Fibroblast of skin of right biceps (primary cell): Measurements from ENCODE around the gene GALNT9.
"Not testable (repeated sequence)": the region's sequence is repeated elsewhere in the genome, so short reads cannot be mapped to it uniquely, and the experiment has no call there.

ENCODE experiments used
- DNase-seq: peaks from one replicate; pipeline ENCODE4 v3.0.0-alpha.2; 2013

The GALNT9 gene

DNA sequence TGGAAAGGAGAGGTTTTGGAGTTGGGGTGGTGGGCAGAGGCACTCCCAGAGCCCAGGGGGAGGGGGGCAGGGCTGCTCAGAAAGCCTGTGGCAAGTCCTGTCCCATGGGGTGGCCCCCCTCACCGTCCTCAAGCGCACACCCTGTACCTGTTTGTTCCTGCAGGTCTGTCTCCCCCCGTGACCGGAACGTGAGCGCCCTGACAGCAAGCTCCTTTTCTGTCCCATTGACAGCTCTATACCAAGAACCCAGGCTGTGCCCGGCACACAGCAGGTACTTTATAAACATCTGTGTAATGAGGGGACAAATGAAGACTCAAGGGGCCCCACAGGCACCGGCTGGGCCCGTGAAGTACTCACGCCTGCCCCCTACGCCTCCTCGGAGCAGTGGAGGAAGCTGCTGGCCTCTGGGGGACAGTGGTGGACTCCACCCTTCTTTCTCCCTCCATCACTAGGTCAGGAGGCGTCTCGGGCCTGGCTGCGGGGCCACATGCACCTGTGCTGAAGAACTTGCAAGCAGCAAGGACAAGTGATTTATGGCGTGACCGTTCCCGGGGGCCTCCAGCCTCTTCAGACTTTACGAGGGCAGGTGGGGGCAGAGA, 65.8 kb downstream of the GALNT9 start:
- DNase-seq = no peak

DNA sequence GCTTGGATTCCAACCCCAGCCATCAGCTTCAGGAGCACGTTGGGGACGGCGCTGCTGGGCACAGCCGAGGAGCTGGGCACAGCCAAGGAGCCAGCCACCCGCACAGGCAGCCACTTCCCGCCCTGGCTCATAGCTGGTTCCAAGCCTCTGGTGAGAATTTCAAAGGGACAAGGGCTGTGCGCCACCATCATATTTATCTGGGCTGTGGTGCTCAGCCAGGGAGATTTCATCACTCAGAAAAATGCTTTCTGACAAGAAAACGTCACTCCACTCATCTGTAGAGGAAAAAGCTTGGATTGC, 66.4 kb downstream of the GALNT9 start:
- DNase-seq = no peak

DNA sequence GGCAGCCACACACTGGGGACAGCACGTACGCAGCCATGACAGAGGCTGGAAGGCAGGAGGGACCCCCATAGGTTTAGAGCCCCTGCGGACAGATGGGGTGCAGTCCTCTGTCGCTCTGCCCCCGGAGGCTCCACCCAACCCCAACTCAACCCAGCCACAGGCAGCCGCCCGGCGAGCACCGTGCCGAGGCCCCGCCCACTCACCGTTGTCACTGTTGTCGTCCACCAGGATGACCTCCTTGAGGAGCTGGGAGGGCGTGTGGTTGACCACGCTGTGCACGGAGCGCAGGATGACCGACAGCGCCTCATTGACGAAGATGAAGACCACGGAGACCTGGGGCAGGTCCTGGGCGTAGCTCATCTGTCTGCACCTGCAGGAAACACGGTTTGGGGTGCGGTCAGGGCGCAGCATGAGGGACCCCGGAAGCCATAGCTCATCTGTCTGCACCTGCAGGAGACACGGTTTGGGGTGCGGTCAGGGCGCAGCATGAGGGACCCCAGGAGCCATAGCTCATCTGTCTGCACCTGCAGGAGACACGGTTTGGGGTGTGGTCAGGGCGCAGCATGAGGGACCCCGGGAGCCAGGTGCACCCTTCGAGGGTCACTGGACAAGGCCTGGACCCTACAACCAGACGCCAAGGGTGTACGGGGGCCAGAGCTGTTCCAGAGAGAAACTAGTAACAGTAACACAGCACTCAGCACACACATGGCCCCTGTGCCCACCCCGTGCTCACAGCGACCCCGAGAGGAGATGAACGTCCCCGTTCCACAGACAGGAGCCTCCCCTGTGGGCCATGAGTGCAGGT, 66.9 kb downstream of the GALNT9 start:
- DNase-seq = no peak

DNA sequence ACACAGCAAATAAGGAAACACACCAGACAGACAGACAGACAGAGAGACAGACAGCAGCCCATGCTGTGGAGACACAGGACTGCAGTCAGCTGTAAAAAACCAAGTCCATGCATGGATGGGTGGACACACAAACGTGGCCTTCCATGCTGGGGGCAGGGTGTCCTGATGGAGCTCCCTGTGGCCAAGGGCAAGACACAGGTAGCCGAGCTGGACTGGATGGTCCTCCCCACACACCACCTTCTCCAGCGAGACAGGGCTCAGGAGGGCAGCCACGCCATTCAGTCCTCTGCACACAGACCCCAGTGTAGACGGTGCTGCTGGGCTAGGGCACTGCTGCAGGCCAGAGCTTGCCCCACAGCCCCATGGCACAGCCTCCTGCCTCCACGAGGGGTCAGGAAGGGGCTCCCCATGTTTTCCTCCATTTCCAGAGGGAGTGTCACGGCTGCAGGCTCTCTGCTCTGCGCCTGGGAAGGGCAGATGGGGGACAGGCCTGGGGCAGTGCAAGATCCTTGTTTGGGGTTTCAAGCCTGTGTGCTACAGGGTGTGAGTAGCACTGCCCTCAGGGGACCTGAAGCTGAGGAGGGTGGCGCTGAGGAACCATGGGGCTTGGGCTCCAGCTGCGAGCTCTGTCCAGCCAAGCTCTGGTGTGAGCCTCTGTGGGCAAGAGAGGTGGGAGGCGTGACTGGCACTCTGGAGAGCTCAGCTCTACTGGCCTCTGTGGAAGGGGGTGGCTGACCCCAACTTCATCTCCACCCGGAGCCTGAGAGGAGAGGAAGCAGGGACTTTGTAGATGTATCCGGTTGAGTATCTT, 67.9 kb downstream of the GALNT9 start:
- no peak for DNase-seq

DNA sequence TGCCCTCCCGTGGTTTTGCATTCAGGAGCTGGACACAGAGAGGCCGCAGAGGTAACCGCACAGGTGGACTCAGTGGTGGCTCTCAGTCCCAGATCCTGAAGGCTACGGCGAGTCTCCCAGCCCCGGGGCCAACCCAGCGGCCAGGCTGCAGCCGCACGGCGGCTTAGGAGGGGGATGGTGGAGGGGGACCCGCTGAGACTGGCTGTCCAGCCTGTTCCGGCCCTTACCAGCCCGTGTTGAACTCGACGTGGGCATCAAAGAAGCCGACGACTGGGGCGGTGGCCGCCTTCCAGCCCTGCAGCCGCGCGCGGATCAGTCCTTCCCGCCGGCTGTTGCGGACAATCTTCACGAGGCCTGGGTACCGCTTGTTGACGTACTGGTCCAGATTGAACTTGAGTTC, 68.7 kb downstream of the GALNT9 start:
- DNase-seq = no peak

DNA sequence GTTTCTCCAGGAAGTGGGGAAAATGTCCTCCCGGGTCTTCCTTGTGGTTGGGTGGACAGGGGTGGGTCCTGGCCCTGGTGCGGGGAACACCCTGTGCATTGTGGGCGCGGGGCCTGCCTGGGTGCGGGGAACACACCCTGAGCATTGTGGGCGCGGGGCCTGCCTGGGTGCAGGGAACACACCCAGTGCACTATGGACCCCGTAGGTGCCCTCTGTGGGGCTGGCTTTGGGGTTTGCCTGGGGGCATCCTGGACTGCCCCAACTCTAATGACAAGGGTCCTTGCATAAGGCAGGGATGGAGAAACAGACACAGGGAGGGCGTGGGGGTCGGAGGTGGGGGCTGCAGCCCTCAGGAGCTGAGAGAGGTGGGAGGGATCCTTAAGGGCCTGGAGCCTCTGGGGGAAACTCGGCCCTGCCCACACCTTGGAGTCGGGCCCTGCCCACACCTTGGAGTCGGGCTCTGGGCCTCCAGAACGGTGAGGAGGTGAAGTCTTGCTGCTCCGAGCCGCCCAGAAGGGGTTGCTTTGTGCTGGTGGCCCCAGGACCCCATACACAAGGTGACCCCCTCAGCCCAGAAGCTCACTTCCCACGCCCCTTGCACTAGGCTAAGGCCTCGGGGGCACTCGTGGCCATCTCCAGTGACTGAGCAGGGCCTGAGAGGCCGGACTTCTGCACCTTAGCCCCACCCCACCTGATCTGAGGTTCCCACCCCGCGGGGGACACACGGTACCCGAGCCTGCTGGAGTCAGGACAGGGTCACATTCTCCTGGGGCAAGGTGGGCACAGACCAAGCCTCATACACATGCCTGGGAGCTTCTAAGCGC, 69.3 kb downstream of the GALNT9 start:
- DNase-seq = no peak

DNA sequence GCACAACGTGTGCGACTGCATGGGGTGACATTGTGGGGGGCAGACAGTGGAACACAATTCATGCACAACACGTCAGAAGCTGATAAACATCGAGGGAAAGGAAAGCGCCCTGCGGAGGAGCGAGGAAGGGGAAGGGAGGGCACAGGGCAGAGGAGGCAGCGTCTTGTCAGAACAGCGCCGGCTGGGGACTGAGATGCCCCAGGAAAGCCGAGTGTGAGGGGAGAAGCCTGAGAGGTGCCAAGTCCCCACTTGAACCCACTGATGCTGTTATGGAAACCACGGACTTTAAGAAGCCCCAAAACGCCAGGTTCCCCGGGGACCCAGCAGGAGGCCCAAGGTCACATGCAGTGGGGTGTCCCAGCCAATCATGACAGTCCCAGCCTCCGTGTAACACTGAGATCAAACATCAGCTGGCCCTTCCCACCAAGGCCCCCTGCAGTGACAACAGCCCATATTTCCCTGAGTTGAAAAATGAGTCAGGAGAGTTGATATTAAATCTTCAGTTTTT, 70.0 kb downstream of the GALNT9 start:
- DNase-seq = peak; percentile 39

DNA sequence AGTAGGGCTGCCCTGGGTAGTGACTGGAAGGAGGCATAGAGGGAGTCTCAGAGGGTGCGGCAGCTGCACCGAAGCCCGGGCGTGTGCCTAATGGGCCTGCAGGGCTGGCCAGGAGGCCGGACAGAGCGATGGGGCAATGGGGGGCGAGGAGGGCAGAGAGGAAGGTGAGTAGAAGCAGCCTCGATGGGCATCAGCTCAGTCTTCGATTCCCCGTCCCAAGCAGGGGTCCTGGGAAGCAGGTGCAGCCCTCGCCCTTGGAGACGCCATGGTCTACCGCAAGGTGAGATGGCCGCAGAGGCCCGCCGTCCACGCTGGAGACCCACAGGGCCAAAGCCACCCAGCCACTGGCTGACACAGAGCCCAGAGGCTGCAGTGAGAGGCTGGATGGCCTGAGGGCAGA, 70.8 kb downstream of the GALNT9 start:
- DNase-seq = no peak

DNA sequence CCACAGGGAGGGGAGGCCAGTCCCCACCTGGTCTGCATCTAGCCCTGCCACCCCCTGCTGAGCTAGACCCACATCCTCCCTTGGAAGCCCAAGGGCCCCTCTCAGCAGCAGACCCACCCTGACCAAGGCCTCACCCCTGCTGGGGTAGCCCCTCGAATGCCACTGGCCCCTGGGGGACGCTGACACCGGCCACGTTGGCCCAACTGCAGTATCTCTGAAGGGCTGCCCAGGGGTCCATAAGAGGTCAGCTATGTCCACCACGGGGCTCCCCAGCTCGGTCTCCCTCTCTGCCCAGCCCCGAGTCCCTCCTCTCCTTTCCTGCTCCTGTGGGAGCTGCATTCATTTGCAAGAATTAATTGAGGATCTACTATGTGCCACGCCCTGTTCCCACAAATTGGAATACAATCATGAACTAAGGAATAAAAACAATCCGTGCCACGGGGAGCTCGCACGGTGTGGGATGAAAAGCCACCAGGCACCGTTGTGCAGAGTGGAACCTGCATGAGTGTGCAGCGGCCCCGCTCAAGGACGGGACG, 71.4 kb downstream of the GALNT9 start:
- DNase-seq = no peak

DNA sequence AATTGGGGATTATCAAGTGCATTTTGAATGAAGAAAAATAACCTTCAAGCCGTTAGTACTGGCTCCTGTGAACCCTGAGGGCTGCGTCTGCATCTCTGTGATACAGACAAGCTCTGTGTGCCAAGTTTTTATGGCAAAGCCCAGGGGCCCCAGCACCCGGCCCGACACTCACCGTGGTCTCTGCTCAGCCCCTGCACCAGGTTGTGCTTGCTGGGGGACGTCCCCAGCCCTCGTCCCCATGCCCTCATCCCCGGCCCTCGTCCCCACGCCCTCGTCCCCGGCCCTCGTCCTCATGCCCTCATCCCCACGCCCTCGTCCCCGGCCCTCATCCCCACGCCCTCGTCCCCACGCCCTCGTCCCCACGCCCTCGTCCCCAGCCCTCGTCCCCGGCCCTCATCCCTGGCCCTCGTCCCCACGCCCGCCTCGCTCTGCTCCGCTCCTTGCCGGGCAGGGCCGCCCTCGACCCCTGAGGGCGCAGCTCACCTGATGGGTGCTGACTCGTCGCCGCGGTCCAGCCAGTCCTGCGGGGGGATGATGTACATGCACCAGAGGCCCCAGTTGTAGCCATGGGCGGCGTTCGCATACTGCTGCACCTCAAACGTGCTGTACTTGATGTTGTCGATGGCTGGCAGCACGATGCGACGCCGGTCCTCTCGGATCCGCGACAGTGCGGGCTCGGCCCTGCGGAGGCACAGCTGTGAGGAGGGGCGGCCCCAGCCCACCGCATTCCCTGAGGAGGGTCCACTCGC, 72.0 kb downstream of the GALNT9 start:
- no peak for DNase-seq

DNA sequence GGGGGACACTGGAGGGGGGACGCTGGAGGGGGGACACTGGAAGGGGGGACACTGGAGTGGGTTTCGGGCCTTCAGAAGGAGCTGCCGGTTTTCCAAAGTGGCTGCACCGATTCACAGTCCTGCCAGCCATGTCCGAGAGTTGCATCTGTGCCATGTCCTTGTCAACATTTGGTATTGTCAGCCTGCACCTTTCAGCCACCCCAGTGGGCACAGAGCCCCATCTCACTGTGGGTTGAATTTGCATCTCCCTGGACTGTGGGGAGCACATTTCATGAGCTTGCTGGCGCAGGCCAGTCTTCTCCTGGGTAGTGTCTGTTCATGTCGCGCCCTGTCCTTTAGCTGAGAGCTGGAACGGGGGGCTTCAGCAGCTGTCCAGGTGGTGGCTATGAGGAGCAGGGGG, 72.7 kb downstream of the GALNT9 start:
- no peak for DNase-seq

DNA sequence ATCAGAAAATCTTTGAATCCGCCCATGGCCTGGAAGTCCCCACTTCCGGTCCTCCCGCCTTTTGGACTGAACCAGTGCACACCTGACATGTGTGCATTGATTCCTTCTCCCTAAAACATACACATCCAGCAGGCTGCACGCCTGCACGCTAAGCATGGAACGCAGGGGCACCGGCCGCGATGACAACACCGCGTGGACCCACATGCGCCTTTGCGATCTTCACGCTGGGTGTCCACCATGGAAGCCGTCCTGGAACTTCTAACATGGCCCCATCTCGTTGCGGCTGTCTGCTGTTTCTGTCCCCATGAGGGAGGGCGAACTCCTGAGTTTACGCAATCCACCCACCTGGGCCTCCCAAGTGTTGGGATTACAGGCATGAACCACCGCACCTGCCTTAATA, 73.7 kb downstream of the GALNT9 start:
- DNase-seq = no peak

DNA sequence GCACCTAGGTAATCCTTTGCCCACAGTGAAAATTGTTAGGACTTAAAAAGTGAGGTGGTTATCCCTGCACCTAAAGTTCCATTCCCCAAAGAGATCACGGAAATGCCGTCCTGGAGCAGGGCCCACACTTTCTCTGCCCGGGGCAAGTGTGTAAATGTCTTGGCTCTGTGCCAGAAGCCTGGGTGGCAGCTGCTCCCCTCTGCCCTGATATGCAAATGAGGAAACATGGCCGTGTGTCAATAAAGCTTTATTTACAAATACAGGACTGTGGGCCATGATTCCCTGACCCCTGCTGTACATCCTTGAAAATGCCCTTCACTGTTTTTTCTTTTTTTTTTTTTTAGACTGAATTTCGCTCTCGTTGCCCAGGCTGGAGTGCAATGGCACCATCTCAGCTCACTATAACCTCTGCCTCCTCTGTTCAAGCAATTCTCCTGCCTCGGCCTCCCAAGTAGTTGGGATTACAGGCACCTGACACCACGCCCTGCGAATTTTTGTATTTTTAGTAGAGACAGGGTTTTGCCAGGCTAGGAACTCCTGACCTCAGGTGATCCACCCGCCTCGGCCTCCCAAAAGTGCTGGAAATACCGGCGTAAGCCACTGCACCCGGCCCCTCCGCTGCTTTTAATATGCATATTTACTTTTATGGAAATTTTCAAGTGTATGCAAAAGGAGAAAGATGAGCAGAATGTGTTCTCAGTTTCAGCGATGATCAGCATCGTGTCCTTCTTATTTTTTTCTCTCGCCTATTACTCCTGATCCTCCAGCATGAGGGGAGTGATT, 75.5 kb downstream of the GALNT9 start:
- DNase-seq = no peak

DNA sequence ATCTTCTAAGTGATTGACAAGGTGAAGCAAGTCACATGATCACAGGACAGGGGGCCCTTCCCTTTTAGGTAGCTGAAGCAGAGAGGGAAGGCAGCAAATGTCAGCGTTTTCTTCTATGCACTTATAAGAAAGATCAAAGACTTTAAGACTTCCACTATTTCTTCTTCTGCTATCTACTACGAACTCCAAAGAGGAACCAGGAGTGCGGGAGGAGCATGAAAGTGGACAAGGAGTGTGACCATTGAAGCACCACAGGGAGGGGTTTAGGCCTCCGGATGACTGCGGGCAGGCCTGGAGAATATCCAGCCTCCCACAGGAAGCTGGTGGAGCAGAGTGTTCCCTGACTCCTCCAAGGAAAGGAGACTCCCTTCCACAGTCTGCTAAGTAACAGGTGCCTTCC, 76.4 kb downstream of the GALNT9 start:
- not testable (repeated sequence) for DNase-seq

DNA sequence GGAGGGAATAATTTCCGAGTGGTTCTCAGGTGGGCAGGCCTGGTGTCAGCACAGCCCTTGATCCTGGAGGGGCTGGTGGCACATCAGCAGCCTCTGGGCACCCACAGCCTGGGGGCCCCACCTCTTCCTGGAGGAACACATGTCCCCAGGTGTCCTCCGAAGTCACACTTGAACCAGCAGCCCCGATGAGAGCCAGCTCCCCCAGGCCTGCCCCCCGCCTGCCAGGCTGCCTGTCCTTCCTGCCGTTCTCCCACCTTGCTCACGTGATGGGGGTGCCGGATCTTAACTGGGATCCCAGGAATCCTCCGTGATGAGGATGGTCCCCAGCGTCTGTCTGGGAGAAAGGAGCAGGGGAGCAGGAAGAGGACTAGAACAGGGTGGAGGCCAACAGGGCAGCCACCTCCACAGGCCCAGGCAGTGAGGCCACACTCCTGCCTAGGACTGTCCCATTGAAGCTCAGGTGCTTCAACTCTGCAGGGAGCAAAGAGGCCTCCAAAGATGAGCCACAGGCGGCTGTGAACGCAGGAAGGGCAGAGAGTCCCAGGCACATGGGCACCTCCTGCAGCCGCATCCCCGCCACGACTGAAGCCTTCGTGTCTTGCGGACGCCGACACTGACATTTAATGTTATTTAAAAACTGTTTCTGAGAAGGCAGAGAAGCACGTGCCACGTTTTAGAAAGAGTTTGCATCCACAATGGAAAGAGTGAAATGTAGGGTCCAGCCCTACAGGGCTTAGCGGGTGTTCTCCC, 77.5 kb downstream of the GALNT9 start:
- no peak for DNase-seq

DNA sequence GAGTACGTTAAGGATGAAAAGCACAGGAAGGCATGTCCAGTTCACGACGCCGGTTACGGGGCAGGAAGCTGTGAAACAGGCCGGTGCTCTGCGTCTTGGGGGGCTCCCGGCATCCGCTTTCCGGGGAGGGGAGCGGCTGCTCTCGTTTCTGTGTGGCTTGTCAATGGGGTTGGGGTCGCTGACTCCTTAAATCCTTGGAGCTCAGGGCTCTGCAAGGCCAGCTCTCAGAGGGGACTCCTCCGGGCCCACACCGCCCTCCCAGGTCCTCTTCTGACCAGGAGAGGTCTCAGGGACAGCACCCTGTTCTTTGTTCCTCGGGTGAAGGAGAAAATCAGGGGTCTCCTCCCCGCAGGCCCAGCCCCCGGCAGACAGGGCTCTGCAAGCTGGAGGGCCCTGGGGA, 78.1 kb downstream of the GALNT9 start:
- DNase-seq = no peak

DNA sequence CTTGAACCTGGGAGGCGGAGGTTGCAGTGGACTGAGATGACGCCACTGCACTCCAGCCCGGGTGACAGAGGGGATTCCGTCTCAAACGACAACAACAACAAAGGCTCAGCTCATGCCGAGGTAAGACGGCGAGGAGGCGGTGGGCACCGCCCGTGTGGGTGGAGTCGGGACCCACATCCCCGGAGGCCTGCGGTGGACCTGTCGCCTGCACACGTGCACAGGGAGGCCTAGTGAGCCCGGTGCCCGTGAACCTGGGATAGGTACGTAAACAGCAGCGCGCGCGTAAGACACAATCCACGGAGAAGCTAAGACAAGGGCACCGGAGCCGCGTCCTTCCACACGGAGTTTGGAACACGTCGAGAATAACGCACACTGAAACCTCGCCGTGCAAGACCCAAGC, 78.7 kb downstream of the GALNT9 start:
- no peak for DNase-seq

DNA sequence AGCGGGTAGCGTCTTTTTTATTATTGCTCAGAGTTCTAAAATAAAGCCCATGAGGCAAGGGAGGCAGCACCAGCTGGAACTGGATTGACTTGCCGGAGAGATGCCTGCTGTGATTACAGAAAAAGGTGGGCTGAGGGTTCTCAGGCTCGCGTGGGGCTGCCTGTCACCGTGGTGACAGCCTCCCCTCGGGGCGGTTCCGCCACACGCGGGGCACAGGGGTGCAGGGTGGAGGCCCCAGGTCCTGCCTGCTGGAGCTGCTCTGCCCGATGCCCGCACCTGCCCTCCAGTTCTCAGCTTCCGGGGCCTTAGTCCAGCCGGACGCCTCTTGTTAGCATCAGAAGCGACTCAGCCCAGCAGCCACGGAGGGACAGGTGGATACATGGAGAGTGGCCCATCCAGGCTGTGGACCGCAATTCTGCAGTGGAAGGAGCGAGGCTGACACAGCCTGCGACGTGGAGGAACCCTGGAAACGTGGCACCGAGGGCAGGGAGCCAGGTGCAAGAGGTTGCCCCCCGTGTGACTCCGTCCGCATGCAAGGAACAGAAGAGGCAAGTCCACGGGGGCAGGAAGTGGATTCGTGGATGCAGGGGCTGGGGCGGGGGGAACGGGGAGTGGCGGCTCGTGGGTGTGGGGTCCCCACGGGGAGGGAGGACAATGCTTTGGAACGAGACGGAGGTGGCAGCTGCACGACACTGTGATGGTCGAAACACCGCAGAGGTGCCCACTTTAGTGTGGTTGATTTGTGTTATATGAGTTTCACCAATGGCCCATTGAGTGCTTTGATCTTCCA, 79.5 kb downstream of the GALNT9 start:
- no peak for DNase-seq

DNA sequence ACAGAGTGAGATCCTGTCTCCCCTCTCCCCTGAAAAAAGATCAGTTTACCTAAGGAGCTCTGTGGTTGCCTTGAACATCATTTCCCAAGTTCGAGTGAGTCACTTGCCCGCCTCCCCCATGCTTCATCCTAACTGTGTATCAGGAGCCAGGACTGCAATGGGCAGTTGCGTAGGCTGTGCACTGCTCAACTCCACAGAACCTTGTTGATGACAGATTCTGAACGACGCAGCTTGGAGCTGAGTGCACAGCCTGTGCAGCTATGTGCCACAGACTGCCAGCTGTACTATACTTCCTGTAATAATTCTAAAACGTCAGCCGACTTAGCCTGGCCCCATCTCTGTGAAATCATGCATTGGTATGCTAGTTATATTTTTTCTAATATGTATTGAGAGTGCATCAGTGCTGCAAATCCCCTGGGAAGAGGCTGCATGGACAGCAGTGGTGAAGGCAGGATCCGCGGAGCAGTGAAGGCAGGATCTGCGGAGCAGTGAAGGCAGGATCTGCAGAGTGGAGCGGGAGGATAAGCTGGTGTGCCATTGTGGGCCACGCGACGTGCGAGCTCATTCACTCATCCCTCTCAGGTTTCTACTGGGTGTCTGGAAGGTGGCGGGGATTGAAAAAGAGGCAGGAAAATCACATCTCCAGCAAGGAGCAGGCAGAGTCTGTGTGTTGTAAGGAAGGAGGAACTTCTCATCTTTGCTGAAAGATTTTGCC, 80.8 kb downstream of the GALNT9 start:
- peak; percentile 46 for DNase-seq
